ENCODE measurements around the gene SNX17.
A peak's percentile ranks its signal among the peaks of the same experiment; 100 is the strongest.

- peak; percentile 62 for TF ChIP-seq POLR2AphosphoS5 (IDR thresholded peaks at IDR 0.05; ENCODE audit: low read depth, low read length)
- peak; percentile 69 for TF ChIP-seq POLR2A (IDR thresholded peaks at IDR 0.05; ENCODE audit: low read depth, low read length)
These were observed 602 bp downstream of the SNX17 start for GRCh38 chr2:27370816-27371620.
